G401 (cell line): ENCODE results near the gene CDC20. TPM values are rescaled to one million over a fixed set of nuclear protein-coding genes. Genes with fewer than 3 reads are reported as not detected.
A peak's percentile ranks its signal among the peaks of the same experiment; 100 is the strongest.
"Not testable (repeated sequence)": the region's sequence is repeated elsewhere in the genome, so short reads cannot be mapped to it uniquely, and the experiment has no call there.

ENCODE experiments used
- DNase-seq: peaks from one replicate; pipeline ENCODE4 v3.0.0-alpha.2; 2015; ENCODE audit warnings: low spot score
- in situ Hi-C: cut with HindIII; loops from 2 replicates; pipeline ENCODE4 v1.10.0; 2016; ENCODE audit warnings: low sequenced_read_pairs, mixed read lengths
- total RNA-seq: library from RNA; depleted of rRNA; stranded (reverse); fragments of >200 nt; shearing (Covaris generic); gene quantifications from 2 replicates; pipeline ENCODE4 v1.2.3, GENCODE V29; 2014

The CDC20 gene
- total RNA-seq, 1 experiment from 2014 or later: 289 TPM

DNA sequence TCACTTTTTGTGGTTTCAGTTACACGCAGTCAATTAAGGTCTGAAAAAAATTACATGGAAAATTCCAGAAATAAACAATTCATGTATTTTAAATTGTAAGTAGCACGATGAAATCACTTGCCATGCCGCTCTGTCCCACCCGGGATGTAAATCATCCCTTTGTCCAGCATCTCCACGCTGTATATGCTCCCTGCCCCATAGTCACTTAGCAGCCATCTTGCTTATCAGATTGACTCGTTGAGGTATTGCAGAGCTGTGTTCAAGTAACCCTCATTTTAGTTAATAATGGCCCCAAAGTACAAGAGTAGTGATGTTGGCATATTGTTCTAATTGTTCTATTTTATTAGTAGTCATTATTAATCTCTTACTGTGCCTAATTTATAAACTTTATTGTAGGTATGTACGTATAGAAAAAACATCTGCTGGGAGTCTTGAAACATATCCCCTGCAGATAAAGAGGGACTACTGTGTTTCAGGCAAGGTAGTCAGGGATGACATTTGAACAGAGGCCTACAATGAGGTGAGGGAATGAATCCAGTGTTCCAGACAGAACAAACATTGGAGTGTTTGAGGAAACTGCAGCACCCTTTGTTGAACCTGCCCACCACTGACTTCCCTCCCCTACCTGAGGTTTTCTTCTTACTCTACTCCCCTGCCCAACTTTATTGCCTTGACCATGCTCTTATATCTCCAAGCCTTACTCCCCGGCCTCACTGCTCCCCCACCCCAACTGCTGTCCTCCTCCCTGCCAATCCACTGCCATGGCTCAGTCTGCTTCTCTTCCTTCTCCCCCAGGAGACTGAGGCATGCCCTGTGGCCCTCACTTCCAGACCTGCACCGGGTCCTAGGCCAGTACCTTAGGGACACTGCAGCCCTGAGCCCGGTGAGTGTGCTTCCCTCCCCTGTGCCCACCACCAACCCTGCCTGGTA, 7.1 kb upstream of the CDC20 start:
- no peak for DNase-seq
- in situ Hi-C loops: no loop called here

DNA sequence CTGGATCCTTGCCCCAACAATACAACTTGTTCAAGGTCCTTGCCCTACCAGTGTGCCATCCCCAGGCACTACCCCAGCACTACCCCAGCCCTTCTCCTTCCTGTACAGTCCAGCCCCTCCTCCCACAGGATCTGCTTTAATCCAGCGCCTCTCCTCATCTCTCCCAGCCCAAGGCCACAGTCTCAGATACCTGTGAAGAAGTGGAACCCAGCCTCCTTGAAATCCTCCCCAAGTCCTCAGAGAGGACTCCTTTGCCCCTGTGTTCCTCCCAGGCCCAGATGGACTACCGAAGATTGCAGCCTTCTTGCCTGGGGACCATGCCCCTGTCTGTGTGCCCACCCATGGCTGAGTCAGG, 6.5 kb upstream of the CDC20 start:
- DNase-seq: no peak
- in situ Hi-C loops: no loop called here

DNA sequence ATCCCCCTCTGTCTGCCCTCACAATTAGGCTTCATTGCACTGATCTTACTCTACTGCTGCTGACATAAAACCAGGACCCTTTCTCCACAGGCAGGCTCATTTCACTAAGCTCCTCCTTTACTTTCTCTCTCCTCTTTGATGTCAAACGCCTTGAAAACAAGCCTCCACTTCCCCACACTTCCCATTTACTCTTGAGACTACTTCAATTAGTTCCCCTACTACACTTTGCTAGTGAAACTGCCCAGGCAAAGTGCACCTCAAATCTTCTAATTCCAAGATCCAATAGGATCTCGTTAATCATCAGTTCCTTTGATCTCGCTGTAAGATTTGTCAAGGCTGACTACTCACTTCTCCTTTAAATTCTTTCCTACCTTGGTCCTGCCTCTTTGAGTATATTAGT, 5.9 kb upstream of the CDC20 start:
- in situ Hi-C loops: no loop called here
- no peak for DNase-seq

DNA sequence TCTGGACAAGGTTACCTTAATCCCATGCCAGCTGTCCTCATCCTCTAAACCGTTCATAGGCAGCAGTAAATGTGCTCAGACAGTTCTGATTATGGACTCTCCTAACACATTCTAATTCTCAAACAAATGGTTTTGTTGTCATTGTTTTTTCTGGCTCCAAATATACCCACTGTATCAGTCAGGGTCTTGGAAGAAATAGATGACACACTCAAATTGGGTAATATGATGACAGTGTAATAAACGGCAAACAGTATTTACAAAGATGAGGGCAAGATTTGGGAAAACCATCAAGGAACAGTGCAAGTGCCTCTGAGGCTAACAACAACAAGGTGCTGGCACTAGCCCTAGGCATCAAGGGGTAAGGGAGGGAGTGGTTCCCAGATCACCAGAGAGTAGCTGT, 4.3 kb upstream of the CDC20 start:
- no peak for DNase-seq
- in situ Hi-C loops: no loop called here

DNA sequence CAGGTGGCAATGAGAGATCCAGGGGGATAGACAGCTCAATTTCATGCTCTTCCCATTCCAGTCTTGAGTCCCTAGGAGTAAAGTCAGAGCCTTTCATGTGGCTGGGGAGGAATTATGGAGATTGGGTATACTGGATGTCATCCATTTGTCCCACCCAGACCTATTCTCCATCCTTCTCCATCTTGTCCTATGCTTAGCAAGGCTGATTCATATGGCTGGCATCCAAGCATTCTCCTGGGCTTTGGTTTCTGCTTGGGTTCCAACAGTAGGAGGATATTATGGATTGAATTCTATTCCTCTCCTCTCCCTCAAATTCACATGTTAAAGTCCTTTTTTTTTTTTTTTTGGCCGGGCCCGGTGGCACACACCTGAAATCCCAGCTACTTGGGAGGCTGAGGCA, 3.8 kb upstream of the CDC20 start:
- in situ Hi-C loops: no loop called here
- DNase-seq: no peak

DNA sequence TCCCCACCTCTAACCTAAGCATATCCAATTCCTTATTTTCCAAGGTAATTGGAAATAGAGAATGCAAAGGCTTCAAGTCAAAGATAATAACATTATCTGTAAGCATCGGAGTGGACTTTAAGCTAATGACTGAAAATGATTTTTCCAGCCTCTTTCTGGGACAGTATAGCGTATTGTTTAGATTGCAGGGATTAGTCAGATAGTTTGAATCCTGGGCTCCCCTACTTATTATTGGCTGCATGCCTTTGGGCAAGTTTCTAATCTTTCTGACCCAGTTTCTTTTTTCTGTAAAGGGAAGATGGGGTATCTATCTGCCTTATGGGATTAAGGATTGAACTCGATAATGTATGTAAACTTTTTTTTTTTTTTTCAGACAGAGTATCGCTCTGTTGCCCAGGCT, 1.5 kb upstream of the CDC20 start:
- DNase-seq: no peak
- in situ Hi-C loops: no loop called here

DNA sequence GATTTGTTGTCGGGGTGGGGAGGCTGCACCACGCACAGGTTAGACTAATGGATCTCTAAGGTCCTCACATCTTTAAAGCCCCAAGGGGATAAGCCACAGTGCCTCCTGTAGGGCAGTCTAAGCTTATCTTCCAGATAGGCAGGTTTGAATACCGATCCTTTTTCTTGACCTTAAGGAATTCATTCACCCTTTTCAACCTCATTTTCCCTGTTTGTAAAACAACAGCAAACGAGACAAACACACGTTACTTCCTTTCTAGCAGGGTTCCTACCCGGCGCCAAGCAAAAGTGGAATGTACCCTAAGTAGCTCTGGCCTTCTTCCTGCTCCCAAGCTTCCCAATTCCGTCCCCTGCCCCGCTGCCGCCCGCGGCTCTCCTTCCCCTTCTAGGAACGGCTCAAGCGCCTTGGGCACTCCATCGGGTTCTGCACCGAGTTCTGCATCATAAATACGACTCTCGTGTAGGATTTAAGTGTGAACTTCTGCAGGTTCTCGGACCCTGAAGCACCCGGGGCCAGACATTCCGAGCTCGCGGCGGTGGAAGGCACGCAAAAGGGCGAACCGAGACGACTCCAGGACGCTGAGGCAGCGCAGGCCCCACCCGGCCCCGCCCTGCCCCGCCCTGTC, 548 bp upstream of the CDC20 start:
- peak; percentile 41 for DNase-seq
- in situ Hi-C loops: no loop called here

DNA sequence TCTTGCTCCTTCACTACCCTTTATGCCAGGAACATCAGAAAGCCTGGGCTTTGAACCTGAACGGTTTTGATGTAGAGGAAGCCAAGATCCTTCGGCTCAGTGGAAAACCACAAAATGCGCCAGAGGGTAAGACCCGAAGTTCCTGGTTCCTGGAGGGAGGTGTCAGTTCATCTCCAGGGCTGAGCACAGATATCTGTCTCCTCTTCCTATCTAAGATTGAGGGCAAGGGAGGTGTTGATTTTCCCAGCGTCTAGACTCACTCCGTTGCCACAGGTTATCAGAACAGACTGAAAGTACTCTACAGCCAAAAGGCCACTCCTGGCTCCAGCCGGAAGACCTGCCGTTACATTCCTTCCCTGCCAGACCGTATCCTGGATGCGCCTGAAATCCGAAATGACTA, 915 bp downstream of the CDC20 start:
- in situ Hi-C loops: no loop called here

DNA sequence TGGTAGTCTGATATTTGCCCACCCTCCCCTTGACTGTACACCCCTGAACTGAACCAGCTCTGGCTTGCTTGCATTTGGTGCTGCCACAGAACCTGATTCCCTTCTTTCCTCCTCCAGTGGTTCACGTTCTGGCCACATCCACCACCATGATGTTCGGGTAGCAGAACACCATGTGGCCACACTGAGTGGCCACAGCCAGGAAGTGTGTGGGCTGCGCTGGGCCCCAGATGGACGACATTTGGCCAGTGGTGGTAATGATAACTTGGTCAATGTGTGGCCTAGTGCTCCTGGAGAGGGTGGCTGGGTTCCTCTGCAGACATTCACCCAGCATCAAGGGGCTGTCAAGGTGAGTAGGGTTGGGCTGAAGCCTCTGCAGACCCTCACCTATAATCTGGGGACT, 1.8 kb downstream of the CDC20 start:
- no peak for DNase-seq
- in situ Hi-C loops: no loop called here

More for the DNA sequence above, 915 bp downstream of the CDC20 start:
- DNase-seq: no peak

DNA sequence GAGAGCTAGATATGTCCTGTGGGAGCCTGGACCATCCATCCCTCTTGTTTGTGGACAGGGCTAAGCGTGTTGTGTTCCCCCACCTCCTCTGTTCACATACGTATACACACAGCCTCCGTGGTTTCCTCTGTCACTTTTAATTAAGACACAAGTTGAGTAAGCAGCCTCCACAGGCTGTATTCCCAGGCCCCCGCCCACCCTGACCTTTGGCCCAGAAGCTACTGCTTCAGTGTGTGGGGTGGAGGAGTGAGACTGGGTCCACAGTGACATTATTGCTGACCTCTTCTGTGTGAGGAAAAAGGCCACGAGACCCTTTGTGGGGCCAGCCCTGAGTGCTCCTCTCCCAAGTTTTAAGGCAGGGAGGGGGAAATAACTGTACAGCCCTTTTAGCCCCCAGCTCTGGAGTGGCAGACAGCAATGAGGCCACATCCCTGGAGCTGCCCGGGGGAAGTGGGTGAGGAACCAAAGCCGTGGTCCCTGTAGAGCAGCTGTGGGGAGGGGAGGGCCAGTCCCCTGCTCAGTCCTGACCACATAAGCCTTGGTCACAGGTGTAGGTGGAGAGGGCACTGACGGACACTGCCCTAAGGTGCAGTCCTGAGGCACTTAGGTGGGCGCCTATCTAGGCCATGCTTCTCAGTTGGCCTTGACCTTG, 4.6 kb downstream of the CDC20 start:
- in situ Hi-C loops: no loop called here
- DNase-seq: no peak

DNA sequence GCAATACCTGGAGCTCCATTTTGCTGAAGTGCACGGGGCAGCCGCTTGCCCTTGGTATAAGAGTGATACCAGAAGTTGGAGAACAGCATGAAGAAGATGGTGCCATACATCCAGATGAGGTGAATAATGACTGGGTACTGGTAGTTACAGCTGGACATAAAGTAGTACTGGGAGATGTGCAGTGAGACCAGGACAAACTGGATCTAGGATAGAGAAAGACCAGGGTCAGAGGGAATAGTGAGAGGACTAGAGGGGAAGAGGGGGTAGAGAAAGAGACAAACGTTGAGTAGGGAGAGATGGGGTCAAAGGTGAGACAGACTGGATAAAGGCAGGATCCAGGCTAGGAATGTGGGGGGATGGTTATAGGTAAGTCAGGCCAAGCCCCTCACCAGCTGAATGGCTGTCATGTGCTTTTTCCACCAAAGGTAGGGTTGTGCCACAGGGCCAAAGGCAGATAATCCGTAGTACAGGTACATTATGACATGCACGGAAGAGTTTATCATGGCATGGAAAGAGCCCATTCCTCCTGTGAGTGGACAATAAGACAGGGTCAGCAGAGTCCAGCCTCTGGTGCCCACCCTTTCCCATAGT, 5.2 kb downstream of the CDC20 start:
- in situ Hi-C loops: no loop called here
- no peak for DNase-seq

DNA sequence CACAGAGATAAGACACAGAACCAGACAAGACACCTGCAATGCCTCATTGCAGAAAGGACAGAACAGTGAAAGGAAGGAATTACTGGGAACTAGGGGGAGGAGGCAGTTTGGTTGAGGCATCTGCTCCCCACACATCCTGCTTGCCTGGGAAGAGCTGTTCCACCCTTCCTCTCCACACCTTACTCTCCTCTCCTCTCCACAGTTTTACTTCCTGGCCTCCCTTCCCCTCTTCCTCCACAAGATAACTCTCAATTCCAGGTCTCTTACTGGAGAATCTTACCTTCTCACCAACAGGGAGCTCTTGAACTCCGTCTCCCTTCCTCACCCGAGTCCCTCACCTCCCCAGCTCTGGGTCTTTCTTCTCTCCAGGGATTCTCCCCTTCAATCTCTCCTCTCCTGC, 6.9 kb downstream of the CDC20 start:
- in situ Hi-C loops: no loop called here
- no peak for DNase-seq

DNA sequence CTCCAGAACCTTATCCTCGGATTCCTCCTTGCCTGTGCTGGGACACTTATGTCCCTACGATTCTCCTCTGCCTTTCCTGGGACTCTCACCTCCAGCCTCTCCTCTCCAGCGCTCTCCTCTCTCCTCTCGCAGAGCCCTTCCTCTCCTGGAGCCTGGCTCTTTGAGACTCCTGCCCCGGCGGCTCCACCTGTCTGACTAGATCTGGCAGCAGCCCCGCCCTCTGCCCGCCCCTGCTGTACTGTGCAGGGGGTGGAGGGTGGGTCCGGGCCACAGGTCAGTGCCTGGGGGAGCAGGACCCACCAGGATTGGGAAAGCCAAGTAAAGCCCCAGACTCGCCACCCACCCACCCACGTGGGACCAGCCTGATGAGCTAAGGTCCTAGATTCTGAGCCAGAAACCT, 7.4 kb downstream of the CDC20 start:
- in situ Hi-C loops: no loop called here
- no peak for DNase-seq

DNA sequence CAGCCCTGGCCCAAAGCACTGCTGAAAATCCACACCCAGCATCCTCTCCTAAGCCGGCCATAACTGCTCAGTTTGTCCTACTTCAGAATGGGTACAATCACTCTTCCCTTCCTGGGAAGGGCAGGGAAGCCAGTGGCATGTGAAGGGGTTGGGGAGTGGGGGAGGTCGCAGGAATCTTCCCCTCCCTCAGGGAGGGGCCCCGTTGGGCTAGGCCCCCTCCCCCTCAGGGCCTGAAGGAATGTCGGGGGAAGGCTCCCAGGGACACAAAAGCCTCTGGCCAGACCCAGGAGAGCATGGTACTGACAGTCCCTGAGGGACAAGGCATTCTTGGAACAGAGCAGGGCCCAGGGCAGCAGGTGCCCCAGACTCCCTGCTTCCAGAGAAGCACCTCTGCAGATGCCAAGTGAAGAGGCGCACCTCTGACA, 7.8 kb downstream of the CDC20 start:
- no peak for DNase-seq
- in situ Hi-C loops: no loop called here

DNA sequence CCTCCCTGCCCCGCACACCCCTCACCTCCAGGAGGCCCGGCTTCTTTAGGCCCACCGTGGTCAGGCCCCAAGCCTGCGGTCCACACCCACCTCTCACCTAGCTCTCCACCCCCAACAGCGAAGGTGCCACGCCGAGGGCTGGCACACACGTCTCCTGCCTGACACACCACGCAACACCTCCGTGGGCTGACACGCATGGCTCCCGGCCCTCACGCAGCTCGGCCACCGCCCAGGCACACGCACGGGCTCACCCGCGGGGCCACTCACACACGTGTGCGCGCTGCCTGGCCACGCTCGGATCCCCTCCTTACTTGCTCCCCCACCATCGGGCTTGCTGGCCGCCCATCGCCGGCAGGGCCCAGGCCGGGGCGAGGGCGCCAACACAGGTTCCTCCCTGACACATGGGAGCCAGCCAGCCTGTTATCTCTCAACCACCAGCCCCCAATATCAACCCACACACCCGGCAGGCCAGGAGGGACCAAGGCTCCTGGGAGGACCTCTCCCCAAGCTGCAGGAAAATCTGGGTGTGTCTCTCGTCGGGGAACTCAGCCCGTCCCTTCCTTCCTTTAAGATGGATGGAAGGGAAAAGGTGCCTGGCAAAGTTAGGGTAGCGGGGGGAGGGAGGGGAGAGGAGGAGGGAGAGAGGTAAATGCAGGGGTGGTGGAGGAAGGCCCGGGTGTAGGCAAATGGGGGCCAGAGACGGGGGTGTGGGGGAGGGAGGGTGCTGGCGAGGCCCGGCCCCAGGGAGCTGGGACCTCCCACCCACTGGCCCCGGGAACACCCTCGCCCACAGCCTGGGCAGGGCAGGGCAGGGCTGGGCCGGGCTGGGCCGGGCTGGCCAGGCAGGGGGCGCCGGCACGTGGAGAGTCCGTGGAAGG, 8.5 kb downstream of the CDC20 start:
- peak; percentile 16 for DNase-seq

DNA sequence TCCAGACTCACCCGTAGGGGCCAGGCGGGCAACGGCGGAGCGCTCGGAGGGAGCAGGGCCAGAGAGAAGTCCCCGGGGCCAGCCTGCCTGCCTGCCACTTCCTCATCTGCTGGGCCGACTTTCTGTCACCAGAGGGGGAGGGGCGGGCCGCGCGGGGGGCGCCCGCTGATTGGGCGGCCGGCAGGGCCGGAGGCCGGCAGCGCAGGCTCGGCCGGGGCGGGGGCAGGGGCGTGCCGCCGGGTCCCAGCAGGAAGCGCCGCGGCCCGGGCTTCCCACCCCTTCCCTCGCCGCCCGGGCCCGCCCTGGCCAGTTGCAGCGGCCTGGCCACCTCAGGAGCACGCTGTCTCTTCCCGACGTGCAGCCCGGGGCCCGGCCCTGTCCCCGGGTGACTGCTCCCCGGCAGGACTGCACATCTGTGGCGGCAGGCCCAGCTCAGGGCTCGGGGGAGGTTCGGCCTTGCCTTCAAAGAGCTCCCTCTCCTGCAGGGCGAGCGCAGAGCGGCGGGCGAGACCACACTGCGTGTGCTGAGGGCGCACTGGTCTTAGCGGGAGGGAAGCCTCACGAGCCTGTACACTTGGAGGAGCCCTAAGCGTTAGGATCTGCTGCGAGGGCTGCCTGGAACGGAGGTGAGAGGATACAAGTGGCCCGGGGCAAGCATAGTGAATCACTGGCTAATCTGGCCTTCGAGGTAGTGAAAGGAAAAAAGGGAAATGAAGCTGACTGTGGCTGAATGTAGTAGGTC, 9.3 kb downstream of the CDC20 start, which contains the start of gene ELOVL1:
TSS of gene ELOVL1 (minus strand) at position 108 of the 742 bp plus-strand sequence. CDS start 2,402 bp downstream, outside the sequence.
- peak; percentile 70 for DNase-seq
- in situ Hi-C loops: no loop called here

More for the DNA sequence above, 8.5 kb downstream of the CDC20 start:
- in situ Hi-C loops: no loop called here

DNA sequence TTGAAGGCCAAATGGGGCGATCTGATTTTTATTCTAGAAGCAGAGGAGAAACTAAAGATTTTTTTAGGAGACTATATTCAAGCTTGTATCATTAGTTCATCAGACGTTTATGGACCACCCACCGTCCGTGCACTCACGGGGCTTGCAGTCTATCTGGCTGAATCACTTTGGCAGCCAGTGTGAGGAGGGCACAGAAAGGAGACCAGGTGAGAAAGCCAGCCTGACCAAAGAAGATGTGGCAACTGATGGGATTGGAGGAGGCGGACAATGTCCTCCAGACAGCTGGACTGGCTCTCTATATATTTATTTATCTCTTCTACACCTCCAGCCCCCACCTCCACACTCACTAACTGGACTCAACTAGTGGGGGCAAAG, 9.9 kb downstream of the CDC20 start:
- DNase-seq: no peak
- in situ Hi-C loops: no loop called here

DNA sequence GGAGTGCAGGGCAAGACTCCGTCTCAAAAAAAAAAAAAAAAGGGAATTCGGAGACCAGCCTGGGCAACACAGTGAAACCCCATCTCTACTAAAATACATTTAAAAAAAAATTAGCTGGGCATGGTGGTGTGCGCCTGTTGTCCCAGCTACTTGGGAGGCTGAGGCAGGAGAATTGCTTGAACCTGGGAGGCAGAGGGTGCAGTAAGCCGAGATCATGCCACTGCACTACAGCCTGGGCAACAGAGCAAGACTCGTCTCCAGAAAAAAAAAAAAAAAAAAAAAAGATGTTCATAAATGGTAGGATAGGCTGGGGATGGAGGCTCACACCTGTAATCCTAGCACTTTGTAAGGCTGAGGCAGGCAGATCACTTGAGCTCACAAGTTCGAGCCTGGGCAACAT, 11.0 kb downstream of the CDC20 start:
- in situ Hi-C loops, DNase-seq: not testable (repeated sequence)
